ENCODE measurements around the gene ZBTB20.

ZBTB20 gene

GRCh38 chr3:114903213-114903612, 243.9 kb downstream of the ZBTB20 start:
- no peak for ATAC-seq
- TF ChIP-seq OSR1 (CRISPR knock-in tag; IDR thresholded peaks at IDR 0.05) (no peak), TSHZ2 (CRISPR knock-in tag; IDR thresholded peaks at IDR 0.05) (no peak), BACH2 (CRISPR knock-in tag; IDR thresholded peaks at IDR 0.05; ENCODE audit: borderline replicate concordance) (no peak), CSDC2 (CRISPR knock-in tag; IDR thresholded peaks at IDR 0.05) (no peak)

DNA sequence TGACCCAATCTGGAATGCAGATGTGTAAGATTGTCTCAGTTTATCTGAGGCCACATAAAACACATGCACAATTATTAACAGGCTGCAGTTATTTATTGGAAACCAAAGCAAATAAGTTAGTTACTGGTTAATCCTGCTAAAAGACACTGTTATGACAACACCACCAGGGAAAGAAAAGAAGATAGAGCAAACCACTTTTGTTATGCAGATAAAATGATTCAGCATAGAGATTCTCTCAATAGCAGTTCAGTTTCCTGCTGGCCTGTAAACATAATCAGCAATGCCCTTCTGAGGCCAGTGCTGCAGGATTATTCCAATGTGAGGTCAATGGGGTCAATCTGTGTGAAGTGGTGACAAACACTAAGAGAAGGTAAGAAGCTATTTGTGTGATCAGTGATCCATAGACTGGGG, 244.4 kb downstream of the ZBTB20 start:
- TF ChIP-seq ZNF70 (CRISPR knock-in tag; IDR thresholded peaks at IDR 0.05), result no peak
- TF ChIP-seq, protein P1, sequence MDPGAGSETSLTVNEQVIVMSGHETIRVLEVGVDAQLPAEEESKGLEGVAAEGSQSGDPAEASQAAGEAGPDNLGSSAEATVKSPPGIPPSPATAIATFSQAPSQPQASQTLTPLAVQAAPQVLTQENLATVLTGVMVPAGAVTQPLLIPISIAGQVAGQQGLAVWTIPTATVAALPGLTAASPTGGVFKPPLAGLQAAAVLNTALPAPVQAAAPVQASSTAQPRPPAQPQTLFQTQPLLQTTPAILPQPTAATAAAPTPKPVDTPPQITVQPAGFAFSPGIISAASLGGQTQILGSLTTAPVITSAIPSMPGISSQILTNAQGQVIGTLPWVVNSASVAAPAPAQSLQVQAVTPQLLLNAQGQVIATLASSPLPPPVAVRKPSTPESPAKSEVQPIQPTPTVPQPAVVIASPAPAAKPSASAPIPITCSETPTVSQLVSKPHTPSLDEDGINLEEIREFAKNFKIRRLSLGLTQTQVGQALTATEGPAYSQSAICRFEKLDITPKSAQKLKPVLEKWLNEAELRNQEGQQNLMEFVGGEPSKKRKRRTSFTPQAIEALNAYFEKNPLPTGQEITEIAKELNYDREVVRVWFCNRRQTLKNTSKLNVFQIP (CRISPR knock-in tag; IDR thresholded peaks at IDR 0.05; ENCODE audit: borderline replicate concordance, low read depth), result no peak
- TF ChIP-seq ZNF8 (CRISPR knock-in tag; IDR thresholded peaks at IDR 0.05), result no peak
- no peak for TF ChIP-seq ZFP30 (CRISPR knock-in tag; IDR thresholded peaks at IDR 0.05)
- TF ChIP-seq ISL1 (CRISPR knock-in tag; IDR thresholded peaks at IDR 0.05), result no peak
- no peak for TF ChIP-seq SNAI2 (CRISPR knock-in tag; IDR thresholded peaks at IDR 0.05)
- no peak for TF ChIP-seq RARB (CRISPR knock-in tag; IDR thresholded peaks at IDR 0.05)
- no peak for TF ChIP-seq CREB5 (CRISPR knock-in tag; IDR thresholded peaks at IDR 0.05; ENCODE audit: low read depth)
- TF ChIP-seq PPARA (CRISPR knock-in tag; IDR thresholded peaks at IDR 0.05; ENCODE audit: borderline replicate concordance), result no peak
- TF ChIP-seq GLIS3 (CRISPR knock-in tag; IDR thresholded peaks at IDR 0.05), result no peak
- no peak for TF ChIP-seq TCF4 (CRISPR knock-in tag; IDR thresholded peaks at IDR 0.05; ENCODE audit: borderline replicate concordance)
- no peak for TF ChIP-seq OSR1 (CRISPR knock-in tag; IDR thresholded peaks at IDR 0.05)
- no peak for ATAC-seq

- ATAC-seq, result no peak; the same call in 2 of the 3 replicates
- no peak for TF ChIP-seq ZNF70 (CRISPR knock-in tag; IDR thresholded peaks at IDR 0.05)
- no peak for TF ChIP-seq CREB5 (CRISPR knock-in tag; IDR thresholded peaks at IDR 0.05; ENCODE audit: low read depth)
- no peak for TF ChIP-seq GLIS3 (CRISPR knock-in tag; IDR thresholded peaks at IDR 0.05)
- no peak for TF ChIP-seq ISL1 (CRISPR knock-in tag; IDR thresholded peaks at IDR 0.05)
- TF ChIP-seq TCF4 (CRISPR knock-in tag; IDR thresholded peaks at IDR 0.05; ENCODE audit: borderline replicate concordance), result no peak
- no peak for TF ChIP-seq SNAI2 (CRISPR knock-in tag; IDR thresholded peaks at IDR 0.05)
- TF ChIP-seq ZFP3 (CRISPR knock-in tag; IDR thresholded peaks at IDR 0.05), result no peak
- TF ChIP-seq, protein P2, sequence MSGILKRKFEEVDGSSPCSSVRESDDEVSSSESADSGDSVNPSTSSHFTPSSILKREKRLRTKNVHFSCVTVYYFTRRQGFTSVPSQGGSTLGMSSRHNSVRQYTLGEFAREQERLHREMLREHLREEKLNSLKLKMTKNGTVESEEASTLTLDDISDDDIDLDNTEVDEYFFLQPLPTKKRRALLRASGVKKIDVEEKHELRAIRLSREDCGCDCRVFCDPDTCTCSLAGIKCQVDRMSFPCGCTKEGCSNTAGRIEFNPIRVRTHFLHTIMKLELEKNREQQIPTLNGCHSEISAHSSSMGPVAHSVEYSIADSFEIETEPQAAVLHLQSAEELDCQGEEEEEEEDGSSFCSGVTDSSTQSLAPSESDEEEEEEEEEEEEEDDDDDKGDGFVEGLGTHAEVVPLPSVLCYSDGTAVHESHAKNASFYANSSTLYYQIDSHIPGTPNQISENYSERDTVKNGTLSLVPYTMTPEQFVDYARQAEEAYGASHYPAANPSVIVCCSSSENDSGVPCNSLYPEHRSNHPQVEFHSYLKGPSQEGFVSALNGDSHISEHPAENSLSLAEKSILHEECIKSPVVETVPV (CRISPR knock-in tag; IDR thresholded peaks at IDR 0.05), result no peak
- TF ChIP-seq, protein P1 (CRISPR knock-in tag; IDR thresholded peaks at IDR 0.05; ENCODE audit: borderline replicate concordance, low read depth), result no peak
- no peak for TF ChIP-seq ARNTL (CRISPR knock-in tag; IDR thresholded peaks at IDR 0.05; ENCODE audit: borderline replicate concordance, low read depth)
- no peak for TF ChIP-seq TSHZ2 (CRISPR knock-in tag; IDR thresholded peaks at IDR 0.05)
- TF ChIP-seq ZNF8 (CRISPR knock-in tag; IDR thresholded peaks at IDR 0.05), result no peak
- no peak for TF ChIP-seq ESRRG (CRISPR knock-in tag; IDR thresholded peaks at IDR 0.05)
- TF ChIP-seq OSR1 (CRISPR knock-in tag; IDR thresholded peaks at IDR 0.05), result no peak
- no peak for TF ChIP-seq ZNF565 (CRISPR knock-in tag; conservative IDR thresholded peaks at IDR 0.05; ENCODE audit: low read depth)
- no peak for TF ChIP-seq TOX (CRISPR knock-in tag; IDR thresholded peaks at IDR 0.05; ENCODE audit: borderline replicate concordance)
Measured at GRCh38 chr3:114900908-114901307, 246.2 kb downstream of the ZBTB20 start.

Data from SK-N-SH treated with all-trans-retinoic acid at 6 μM for 48 hours (cell line).